ENCODE data around the gene AMDHD1.

The AMDHD1 gene
- total RNA-seq, result 2.0 to 5.6 reads per million in 2 donors

DNA sequence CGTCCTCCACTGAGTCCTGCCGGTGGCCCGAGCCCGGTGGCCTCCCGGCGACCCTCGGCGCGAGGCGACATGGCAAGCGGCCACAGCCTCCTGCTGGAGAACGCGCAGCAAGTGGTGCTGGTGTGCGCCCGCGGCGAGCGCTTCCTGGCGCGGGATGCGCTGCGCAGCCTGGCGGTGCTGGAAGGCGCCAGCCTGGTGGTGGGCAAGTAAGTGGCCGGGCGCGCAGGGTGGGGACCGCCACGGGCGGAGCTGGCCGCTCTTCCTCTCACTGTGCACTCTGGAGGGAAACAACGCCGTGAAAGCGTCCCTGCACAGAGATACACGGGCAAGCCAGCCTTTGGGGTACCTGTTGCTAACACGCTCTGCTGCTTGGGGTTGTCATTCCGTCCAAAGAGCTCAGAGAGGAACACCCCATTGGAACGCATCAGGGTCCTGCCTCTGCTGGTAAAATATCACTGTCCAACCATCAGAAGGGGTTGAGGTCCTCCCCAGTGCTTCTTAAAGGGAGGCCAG lies at the start of gene AMDHD1:
Gene AMDHD1 (plus strand): TSS at position 2 of the 513 bp plus-strand sequence. CDS start 68 bp downstream, at position 70.
- DNase-seq, result peak; percentile 47

DNA sequence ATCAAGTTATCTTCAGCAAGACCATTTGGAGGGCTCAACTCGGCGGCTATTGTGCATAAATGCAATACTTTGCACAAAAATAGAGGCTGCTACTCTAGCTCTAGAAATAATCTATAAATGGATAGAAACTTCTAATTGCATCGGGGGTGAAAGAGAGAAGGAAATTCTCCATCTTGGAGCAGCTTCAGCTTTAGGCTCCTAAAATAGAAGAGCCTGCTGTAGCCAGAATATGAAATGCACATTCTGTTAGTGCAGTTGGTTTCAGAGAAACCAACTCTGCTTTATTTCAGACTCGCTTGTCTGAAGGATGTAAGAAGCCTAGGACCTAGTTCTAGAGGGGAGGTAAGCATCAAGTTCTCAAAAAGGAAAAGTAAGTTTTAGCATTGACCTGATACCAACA lies 46.3 kb upstream of the AMDHD1 start:
- no peak for DNase-seq

DNA sequence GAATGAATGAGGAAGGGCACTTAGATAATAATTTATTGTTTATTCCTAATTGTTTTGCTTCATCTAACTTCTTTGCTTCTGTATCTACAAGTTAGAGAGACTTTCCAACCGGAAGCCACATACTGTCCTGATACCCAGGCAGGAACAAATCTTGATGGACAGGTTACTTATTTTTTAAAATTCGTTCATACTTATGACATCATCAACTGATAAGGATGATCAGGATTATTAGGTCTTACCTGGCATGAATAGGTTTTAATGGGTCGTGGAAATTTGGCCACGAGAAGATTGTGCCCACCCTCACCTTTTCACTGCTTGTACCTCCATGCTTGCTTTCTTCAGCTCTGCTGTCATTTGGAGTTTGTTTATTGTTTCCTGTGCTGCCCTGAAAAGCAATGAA lies 45.0 kb upstream of the AMDHD1 start:
- DNase-seq, result no peak

- no peak for DNase-seq
These were observed 34.6 kb upstream of the AMDHD1 start for GRCh38 chr12:95908573-95908972.

- DNase-seq, result no peak
These were observed 33.3 kb upstream of the AMDHD1 start for GRCh38 chr12:95909871-95910270.

DNA sequence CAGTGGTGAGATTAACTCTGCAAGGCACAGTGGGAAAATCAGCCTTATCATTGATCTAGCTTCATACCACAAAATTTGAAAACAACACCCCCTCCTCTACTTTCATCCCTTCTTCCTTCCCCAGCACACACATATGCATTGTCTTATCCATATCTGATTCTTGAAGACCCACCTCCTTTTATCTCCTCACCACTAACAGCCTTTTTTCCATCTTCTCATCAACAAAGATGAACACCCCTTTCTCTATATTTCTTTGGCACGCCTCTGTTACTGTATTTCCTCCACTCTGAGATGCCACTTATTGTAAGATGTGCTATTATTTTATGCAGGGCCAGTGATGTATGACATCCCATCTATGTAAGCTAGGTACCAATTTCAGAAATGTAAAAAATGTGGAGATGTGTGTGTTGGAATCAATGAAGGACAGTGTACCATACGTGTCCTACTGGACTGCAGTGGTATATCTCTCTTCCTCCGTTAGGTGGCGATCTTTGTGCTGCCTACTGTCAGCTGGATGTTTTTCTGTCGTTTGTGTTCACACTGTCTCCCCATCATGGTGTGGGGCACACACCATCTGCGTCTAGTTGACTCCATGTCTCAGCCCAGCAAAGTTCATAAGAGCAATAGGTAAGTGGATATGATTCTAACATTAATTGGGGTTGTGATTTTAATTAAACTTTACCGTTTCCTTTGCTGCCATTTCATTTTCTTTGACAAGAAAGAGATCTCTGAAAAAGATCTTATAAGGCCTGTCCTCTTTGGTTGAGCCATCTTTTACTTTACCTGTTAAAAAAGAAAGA lies 24.7 kb upstream of the AMDHD1 start:
- no peak for DNase-seq

GRCh38 chr12:95919110-95919509 lies 24.0 kb upstream of the AMDHD1 start:
- DNase-seq, result no peak

- DNase-seq, result no peak
These were observed 20.9 kb upstream of the AMDHD1 start for GRCh38 chr12:95922231-95922630.

GRCh38 chr12:95940514-95940913 lies 2.6 kb upstream of the AMDHD1 start:
- DNase-seq, result no peak

DNA sequence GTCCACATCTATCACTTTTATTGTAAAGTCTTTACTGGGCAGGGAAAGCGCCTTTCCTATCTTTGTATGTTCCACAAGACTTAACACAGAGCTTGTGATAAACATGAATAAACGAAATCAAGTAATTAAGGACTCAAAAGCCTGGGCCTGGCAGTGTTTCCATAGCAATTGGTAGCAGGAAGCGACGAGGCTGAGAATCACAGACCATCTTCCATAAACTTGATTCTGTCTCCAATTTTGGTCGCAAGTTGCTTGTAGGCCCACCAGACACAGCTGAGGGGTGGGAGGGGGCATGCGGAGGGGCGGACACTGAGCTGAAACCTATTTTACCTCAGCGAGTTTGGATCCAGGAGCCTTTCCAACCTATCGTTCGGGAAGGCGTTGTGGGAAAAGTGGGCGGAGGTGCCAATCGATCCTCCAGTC lies 1.0 kb upstream of the AMDHD1 start:
- no peak for DNase-seq

DNA sequence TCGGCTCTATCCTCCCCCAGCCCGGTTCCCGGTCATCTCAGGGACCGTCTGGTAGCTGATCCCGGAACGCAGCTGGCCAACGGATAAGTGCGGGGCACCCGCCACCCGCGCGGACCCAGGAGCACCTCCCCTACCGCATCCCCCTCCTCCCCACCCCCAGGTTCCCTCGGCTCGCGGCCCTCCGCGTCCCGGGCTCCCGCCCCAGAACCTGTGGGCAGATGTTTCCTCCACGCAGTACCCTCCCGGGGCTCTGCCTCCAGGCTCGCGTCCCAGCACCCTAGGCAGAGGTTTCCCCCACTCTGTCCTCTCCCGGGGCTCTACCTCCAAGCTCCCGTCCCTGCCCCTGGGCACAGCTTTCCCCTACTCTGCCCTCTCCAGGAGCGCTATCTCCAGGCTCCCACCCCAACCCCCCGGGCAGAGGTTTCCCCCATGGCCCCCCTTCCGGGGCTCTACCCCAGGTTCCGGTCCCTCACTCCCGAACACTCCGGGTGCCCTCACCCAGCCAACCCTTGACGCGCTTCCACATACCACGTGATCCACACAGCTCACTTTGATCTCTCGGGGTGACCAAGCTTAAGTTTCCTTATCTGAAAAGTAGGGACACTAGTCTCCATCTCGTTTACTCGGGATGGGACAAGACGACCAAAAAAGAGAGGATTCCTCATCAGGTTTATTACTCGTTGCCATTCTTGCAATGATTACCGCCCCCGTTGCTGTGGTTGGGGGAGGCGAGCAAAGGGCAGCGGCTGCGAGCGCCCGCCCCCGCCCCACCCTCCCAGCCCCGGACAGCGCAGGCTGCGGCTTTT lies 404 bp upstream of the AMDHD1 start, which contains the start of gene CCDC38:
Gene CCDC38 (minus strand): TSS at position 91 of the 806 bp plus-strand sequence. CDS start 6,105 bp downstream, outside the sequence.
- peak; percentile 29 for DNase-seq

DNA sequence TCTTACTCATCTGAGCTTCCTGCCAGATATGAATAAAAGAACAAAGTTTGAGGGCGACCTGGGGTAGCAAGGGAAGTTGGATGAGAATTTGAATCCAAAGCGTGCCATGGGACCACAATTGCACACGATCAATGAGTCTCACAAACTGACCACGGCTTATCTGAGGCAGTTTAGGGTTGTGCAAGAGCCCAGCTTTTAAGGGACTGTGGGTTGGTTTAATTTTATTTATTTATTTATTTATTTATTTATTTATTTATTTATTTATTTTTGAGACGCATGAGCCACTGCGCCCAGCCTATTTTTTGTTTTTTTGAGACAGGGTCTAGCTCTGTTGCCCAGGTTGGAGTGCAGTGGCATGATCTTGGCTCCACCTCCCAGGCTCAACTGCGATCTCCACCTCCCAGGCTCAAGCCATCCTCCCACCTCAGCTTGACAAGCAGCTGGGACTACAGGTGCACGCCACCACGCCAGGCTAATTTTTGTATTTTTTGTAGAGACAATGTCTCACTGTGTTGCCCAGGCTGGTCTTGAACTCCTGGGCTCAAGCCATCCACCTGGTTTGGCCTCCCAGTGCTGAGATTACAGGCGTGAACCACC lies 1.1 kb downstream of the AMDHD1 start:
- DNase-seq, result no peak

GRCh38 chr12:95949477-95950206 lies 6.5 kb downstream of the AMDHD1 start:
- DNase-seq, result no peak

GRCh38 chr12:95951515-95951914 lies 8.4 kb downstream of the AMDHD1 start:
- DNase-seq, result no peak

GRCh38 chr12:95953000-95953399 lies 9.9 kb downstream of the AMDHD1 start:
- DNase-seq, result no peak

DNA sequence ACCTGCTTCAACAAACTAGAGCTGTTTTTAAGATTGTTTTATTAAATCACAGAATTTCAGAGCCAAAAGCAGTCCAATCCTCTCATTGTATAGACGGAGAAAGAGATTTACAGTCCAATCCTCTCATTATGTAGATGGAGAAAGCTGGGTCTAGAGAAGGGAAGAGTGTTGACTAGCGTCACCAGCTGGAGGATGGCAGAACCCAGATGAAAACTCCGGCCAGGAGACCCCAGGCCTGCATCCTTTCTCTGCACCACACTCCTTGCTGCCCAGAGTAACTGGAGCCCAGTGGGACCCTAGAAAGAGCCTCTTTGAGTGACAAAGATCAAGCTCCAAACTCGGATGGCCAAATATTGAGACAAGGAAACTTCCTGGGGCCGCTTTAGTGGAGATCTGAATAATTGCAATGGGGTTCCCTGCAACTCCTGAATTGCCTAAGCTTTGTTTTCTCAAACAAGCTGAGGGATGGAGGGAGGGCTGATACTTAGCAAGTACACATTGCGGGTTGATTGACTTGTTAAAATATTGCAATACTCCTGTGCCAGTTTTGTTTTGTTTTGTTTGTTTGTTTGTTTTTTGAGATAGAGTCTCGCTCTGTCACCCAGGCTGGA lies 12.5 kb downstream of the AMDHD1 start:
- no peak for DNase-seq

DNA sequence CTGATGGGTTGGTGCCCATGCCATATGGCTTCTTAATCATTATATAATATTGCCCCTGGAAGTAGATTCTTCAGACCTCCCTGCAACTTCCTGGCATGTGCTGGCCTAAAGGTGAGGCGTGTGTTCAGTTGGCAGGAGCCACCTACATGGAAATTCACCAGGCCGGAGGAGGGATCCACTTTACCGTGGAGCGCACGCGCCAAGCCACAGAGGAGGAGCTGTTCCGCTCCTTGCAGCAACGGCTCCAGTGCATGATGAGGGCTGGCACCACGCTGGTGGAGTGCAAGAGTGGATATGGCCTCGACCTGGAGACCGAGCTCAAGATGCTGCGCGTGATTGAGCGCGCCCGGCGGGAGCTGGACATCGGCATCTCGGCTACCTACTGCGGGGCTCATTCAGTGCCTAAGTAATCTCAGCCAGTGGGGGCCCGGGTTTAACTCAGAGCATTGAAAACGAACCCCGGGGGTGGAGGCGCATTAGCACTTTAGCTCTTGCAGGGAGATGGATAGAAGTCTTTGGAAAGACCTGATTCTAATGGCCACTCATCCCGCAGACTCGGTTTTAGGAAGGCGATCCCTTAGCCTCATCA lies 13.5 kb downstream of the AMDHD1 start:
- no peak for DNase-seq

GRCh38 chr12:95959107-95959506 lies 16.0 kb downstream of the AMDHD1 start:
- no peak for DNase-seq

DNA sequence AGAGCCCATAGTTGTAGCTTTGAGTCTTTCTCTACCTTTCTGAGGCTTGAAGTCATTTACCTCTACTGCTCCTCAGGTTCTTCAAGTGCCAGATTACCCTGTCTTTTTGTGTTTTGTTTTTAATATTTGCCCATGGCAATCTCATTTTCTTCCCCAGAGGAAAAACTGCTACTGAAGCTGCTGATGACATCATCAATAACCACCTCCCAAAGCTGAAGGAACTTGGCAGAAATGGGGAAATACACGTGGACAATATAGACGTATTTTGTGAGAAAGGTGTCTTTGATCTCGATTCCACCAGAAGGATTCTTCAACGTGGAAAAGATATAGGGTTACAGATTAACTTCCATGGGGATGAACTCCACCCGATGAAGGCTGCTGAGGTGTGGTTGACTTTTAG lies 17.1 kb downstream of the AMDHD1 start:
- DNase-seq, result no peak

- no peak for DNase-seq
These were observed 19.1 kb downstream of the AMDHD1 start for GRCh38 chr12:95962222-95962621.

DNA sequence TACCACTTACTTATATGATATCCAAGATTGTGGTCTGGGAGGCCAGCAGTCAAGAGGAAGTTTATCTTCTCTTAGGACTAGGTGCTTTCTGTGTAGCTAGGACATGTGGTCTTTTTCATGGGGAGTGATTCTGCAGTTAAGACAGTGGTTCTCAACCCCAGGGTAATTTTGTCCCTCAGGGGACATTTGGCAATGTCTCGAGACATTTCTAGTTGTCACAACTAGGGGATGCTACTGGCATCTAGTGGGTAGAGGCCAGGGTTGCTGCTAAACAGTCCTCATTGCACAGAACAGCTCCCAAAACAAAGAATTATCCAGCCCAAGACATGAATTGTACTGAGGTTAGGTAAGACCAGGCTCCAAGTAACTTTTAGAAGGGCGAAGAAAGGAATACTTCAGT lies 20.0 kb downstream of the AMDHD1 start:
- DNase-seq, result no peak
